Panc1 (cell line): ENCODE results near the gene ROR1. TPM values are rescaled to one million over a fixed set of nuclear protein-coding genes. Genes with fewer than 3 reads are reported as not detected.

Source experiments
- ATAC-seq: fragments of 200-7000 bp; cut with Tn5 transposase; 2 replicates; pipeline ENCODE4 v1.9.1; 2020; ENCODE audit warnings: mild to moderate bottlenecking, moderate library complexity
- BruUV-seq: library from RNA; stranded (reverse); fragments of 400-500 nt; replicated peaks from 2 replicates; lab custom pipeline; 2021; lab: Mats Ljungman, UMichigan
- CTCF ChIA-PET: fragments of 300-600 bp; sonication (Branson Sonifier 250); formaldehyde crosslinking; loops from one replicate; lab custom pipeline; 2022; ENCODE audit warnings: antibody characterized with exemption; lab: Charles Lee
- POLR2A ChIA-PET: fragments of 300-600 bp; sonication (Branson Sonifier 250); formaldehyde crosslinking; loops from one replicate; lab custom pipeline; 2022; ENCODE audit warnings: antibody characterized with exemption; lab: Charles Lee
- DNase-seq: peaks from one replicate; pipeline ENCODE4 v3.0.0-alpha.2; 2010; ENCODE audit warnings: low read depth, low spot score
- H3K27ac ChIP-seq: 2 replicates; pipeline ENCODE4 v1.5.1; 2011; ENCODE audit warnings: mild to moderate bottlenecking, low read length, inconsistent platforms
- H3K27me3 ChIP-seq: fragments of 200-500 bp; sonication (Bioruptor generic); 2 replicates; pipeline ENCODE4 v1.6.0; 2014; ENCODE audit warnings: low read length, inconsistent platforms; ENCODE audit not compliant: control insufficient read depth, insufficient read depth
- H3K36me3 ChIP-seq: fragments of 200-500 bp; sonication (Bioruptor generic); 2 replicates; pipeline ENCODE4 v1.5.1; 2014; ENCODE audit warnings: inconsistent platforms, mild to moderate bottlenecking, low read length, moderate library complexity; ENCODE audit not compliant: control insufficient read depth, insufficient read depth
- H3K4me1 ChIP-seq: 2 replicates; pipeline ENCODE4 v1.5.1; 2011; ENCODE audit warnings: inconsistent platforms, mild to moderate bottlenecking, low read length, moderate library complexity; ENCODE audit not compliant: control insufficient read depth, insufficient read depth
- H3K4me3 ChIP-seq, 2 experiments: 2 replicates each; pipeline ENCODE4 v1.5.1; 2011 to 2012; ENCODE audit warnings: low read depth in 2 of 2, low read length in 2 of 2, mild to moderate bottlenecking in 2 of 2, inconsistent platforms in 1 of 2, moderate library complexity in 1 of 2
- H3K9me3 ChIP-seq: fragments of 200-500 bp; sonication (Bioruptor generic); 2 replicates; pipeline ENCODE4 v1.5.1; 2014; ENCODE audit warnings: low read depth, mild to moderate bottlenecking, inconsistent platforms, low read length, moderate library complexity; ENCODE audit not compliant: control insufficient read depth, insufficient read depth
- CTCF ChIP-seq: fragments of 450-650 bp; IDR thresholded peaks from 2 replicates; pipeline ENCODE4 v1.5.1; 2017; ENCODE audit warnings: mild to moderate bottlenecking
- POLR2AphosphoS5 ChIP-seq: IDR thresholded peaks from 2 replicates; pipeline ENCODE4 v1.6.1; 2012; ENCODE audit warnings: mild to moderate bottlenecking, low read depth, low read length, moderate library complexity
- REST ChIP-seq, 2 experiments: IDR thresholded peaks; 2 replicates each; pipeline ENCODE4 v1.6.1; 2011 to 2012; ENCODE audit warnings: low read depth in 2 of 2, control low read depth in 1 of 2, low read length in 1 of 2, mild to moderate bottlenecking in 1 of 2, moderate library complexity in 1 of 2; ENCODE audit not compliant: insufficient read depth in 1 of 2
- SIN3A ChIP-seq: IDR thresholded peaks from 2 replicates; pipeline ENCODE4 v1.6.1; 2012; ENCODE audit warnings: low read depth, mild to moderate bottlenecking, low read length, moderate library complexity, borderline replicate concordance; ENCODE audit not compliant: insufficient read depth
- TCF7L2 ChIP-seq: IDR thresholded peaks from 2 replicates; pipeline ENCODE4 v1.6.1; 2011; ENCODE audit warnings: mild to moderate bottlenecking, low read depth, low read length, inconsistent platforms
- in situ Hi-C: cut with HindIII; loops from 2 replicates; pipeline ENCODE4 v1.10.0; 2016; ENCODE audit warnings: low sequenced_read_pairs, low pct_unique_long_range_greater_than_20kb
- intact Hi-C: fragments of 100-400 bp; cut with micrococcal nuclease; formaldehyde crosslinking; loops from one replicate; pipeline ENCODE4 v1.10.0; 2022; ENCODE audit not compliant: unreplicated experiment
- total RNA-seq: library from RNA; stranded (reverse); gene quantifications from one replicate; pipeline ENCODE4 v1.2.1, GENCODE V29; 2021; ENCODE audit not compliant: unreplicated experiment

ROR1 gene
- total RNA-seq, 1 experiment from 2014 or later = 19.3 TPM

DNA sequence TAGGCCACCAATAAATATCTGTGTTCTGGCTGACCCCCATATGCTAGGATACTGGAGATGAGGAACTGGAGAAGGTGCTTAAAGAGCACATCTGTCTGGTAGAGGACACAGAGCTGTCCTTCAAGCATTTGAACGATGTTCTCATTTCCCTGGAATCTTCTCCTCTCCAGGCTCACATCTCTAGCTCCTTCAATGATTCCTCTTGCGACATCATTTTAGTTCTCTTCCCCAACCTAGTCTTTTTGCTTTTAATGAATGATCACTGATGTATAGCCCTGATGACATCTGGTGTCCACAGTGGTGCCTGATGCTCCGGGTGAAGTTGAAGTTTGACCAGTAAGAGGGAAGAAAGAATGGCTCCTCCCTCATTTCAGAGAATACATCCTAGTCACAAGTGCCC, 348.8 kb downstream of the ROR1 start:
- no TSS peak for BruUV-seq
- Histone ChIP-seq H3K9me3 (no peaks in the 10 kb centered on the region), H3K27ac (no peak overlapping the region), H3K4me1 (no peaks in the 10 kb centered on the region), H3K36me3 (no peaks in the 10 kb centered on the region), H3K4me3 (no peak overlapping the region), H3K27me3 (no peaks in the 10 kb centered on the region)
- intact Hi-C loops = no loop called here
- ChIA-PET POLR2A (no interaction called here), CTCF (no interaction called here)
- no peak for ATAC-seq
- in situ Hi-C loops = no loop called here
- DNase-seq = no peak
- TF ChIP-seq REST (IDR thresholded peaks at IDR 0.05; ENCODE audit: insufficient read depth in 1 of 2, low read depth in 2 of 2, low read length in 1 of 2) (no peak), TCF7L2 (no peak), SIN3A (no peak), POLR2AphosphoS5 (no peak)

DNA sequence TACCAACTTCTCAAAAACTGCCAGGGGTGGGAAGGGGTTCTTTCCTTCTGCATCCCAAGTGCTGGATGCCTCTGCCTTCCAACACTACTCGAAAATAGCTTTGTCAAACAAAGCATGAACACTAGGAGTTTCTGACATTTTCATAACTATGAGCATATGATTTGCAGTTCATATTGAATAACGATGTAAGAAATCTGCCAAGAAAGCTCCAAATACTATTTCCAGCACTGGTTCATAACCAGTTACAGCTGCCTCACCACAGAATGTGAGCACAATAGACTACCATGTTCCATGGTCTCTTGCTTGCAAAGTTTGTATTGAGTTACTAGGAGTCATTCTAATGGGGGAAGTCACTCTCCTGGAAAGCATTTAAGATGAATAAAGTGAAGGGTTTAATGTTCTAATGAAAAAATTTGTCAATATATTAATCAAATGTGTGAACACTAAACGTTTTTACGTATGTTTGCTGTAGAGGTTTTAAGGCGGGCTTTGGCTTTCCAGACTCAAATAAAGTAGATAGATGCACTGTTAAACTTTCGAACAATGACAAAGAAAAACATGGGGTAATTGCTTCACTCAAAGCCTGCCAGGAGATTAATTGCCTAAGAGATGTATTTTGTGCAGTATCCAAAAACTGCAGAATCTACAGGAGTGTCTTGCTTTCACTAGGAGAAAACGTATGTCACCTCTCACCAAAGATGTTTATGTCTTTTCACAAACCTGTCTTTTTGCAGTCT, 351.1 kb downstream of the ROR1 start:
- ATAC-seq = no peak
- intact Hi-C loops (no loop called here), in situ Hi-C loops (no loop called here)
- Histone ChIP-seq H3K27ac (no peak overlapping the region), H3K4me3 (no peak overlapping the region), H3K27me3 (no peaks in the 10 kb centered on the region), H3K9me3 (no peaks in the 10 kb centered on the region), H3K4me1 (no peaks in the 10 kb centered on the region), H3K36me3 (no peaks in the 10 kb centered on the region)
- no TSS peak for BruUV-seq
- TF ChIP-seq CTCF = no peak
- no peak for TF ChIP-seq POLR2AphosphoS5
- no peak for TF ChIP-seq SIN3A
- TF ChIP-seq REST (IDR thresholded peaks at IDR 0.05; ENCODE audit: insufficient read depth in 1 of 2, low read depth in 2 of 2, low read length in 1 of 2) = no peak
- TF ChIP-seq TCF7L2 = no peak
- ChIA-PET CTCF (interaction anchor here (0.6 kb wide), 1 partner anchor 1153 kb away, joined by 12 read pairs; no protein-coding TSS in a partner anchor), POLR2A (no interaction called here)
- DNase-seq = no peak
